WI38 (cell line): ENCODE data around the gene CHMP1A.

Experiments used
- H3K4me3 ChIP-seq: 2 replicates; pipeline ENCODE4 v1.5.1; 2011; ENCODE audit warnings: low read depth, mild to moderate bottlenecking, control low read depth, low read length
- CTCF ChIP-seq: IDR thresholded peaks from 2 replicates; pipeline ENCODE4 v1.5.1; 2012; ENCODE audit warnings: low read depth, mild to moderate bottlenecking, control low read depth, low read length

Gene CHMP1A

DNA sequence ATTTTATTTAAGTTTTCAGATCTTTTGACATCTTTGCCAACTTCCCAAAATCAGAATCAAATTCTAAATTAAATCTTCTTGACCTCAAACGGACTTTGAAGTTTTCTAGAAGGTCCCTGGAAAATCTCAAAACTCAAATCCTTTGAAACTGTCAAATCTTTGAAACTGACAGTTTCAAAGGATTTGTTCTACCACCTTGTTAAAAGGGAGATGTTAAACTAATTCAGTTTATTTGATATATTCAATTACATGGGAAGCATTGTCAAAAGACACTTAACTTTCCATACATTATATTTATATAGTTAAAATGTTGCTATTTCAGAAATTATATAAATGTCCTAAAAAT is 47.4 kb downstream of the CHMP1A start:
- TF ChIP-seq CTCF = no peak

GRCh38 chr16:89607937-89608740 is 49.4 kb downstream of the CHMP1A start:
- no peak for TF ChIP-seq CTCF
- H3K4me3 ChIP-seq = no peak overlapping the region

More for the DNA sequence above, 47.4 kb downstream of the CHMP1A start:
- H3K4me3 ChIP-seq = no peak overlapping the region

GRCh38 chr16:89607453-89607852 is 50.1 kb downstream of the CHMP1A start:
- no peak for TF ChIP-seq CTCF
- no peak overlapping the region for H3K4me3 ChIP-seq

- no peak for TF ChIP-seq CTCF
Observed at GRCh38 chr16:89606006-89606405, 51.5 kb downstream of the CHMP1A start.

DNA sequence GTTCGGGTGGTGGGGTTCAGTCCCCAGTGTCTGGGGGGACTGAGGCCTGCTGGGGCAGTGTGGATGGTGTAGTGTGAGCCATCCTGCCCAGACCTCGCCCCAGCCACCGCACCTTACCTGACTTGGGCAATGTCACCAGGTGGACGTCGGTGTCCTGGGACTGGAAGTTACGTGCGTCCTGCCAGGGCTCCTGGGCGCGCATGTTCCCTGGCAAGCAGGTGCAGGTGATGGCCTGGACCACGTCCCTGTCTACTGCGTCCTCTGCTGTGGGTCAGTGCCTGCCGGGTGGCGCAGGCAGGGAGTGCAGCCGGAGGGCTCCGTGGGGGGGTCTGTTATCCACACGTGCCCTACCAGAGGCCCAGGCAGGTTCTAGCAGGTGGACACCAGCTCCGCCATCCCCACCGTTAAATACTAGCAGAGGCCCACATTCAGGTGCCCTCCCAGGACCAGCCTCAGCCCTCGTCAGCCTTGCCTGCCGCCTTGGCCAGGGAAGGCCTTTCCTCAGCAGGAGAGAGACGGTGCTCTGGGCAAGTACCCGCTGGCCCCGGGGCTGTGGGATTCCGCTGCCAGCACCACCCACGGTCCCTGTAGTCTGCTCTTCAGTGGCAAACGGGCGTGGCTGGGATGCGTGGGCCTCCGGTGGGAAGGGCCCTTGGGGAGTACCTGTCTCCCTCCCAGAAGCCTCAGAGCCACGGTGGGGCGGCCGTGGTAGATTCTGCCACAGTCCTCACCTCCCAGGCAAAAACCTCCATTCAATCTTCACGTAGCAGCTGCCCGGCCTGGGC is 52.1 kb downstream of the CHMP1A start:
- H3K4me3 ChIP-seq = no peak overlapping the region
- no peak for TF ChIP-seq CTCF

More at GRCh38 chr16:89606006-89606405, 51.5 kb downstream of the CHMP1A start:
- H3K4me3 ChIP-seq = no peak overlapping the region

DNA sequence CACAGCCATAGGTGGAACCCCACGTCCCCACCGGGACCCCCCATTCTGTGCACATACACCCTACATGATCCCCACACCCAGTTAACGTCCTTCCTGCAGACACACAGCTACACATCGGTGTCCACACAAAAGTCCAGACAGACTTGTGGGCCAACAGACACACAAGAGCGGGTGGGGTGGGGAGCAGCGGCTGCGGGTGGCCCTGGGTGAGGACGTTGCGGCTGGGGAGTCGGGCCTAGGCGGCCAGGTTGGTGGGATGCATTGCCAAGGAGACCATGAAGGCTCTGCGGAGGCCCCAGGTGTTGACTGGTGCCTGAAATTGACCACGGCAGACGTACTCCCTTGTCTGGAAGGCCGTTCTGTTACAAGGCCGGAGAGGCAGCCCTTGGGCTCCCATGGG is 52.7 kb downstream of the CHMP1A start:
- TF ChIP-seq CTCF = no peak
- no peak overlapping the region for H3K4me3 ChIP-seq
